ENCODE results near the gene CCDC9B. TPM values are rescaled to one million over a fixed set of nuclear protein-coding genes. Genes with fewer than 3 reads are reported as not detected.

CCDC9B gene
- total RNA-seq, 2 experiments from 2014 or later, result 0.53 to 1.6 TPM

DNA sequence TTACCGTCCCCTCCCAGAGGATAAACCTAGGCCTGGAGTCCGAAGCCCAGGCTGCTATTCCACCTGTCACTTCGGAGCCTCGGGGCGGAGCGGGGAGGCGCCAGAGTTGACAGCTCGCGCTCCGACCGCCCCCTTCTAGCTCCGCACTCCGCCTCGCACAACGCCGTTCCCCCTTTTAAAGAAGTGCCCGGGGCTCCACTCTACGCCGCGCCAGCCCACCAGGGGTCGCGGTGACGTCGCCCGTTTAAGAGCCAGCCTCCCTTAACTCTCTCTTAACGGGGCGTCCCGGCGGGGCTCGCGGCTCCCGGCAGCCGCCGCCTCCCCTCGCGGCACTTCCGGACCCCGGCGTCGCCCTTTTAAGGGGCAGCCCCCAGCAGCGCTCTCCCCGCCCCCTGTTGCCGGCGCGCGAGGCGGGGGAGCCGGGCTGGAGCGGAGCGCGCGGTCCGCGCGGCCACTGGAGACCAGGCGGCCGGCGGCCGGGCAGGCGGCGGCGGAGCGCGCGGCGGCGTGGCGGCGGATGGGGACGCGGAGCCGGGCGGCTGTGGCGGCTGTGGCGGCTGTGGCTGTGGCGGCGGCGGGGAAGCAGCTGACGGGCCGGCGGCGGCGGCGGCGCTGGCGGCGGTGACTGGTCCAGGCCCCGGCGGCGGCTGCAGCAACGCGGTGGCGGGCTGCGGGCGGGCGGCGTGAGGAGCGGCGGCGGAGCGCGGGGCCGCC lies 17.3 kb downstream of the CCDC9B start, which contains the start of gene INAFM2:
Gene INAFM2 (plus strand): TSS at position 454 of the 714 bp plus-strand sequence. CDS start 364 bp downstream, outside the sequence.
- peaks cover 18% of the 10 kb centered on the region for H3K4me1 Mint-ChIP-seq (ENCODE audit: low read depth)
- no peaks in the 10 kb centered on the region for H3K36me3 Mint-ChIP-seq
- intact Hi-C loops (cut with micrococcal nuclease), result loop anchor here (1.0 to 5.0 kb wide), 3 partner anchors 15 to 41 kb away; partner anchors contain the start of genes ANKRD63 and DISP2
- DNase-seq, result peak; percentile 88
- H3K9me3 Mint-ChIP-seq, result no peaks in the 10 kb centered on the region
- no peaks in the 10 kb centered on the region for H3K27me3 Mint-ChIP-seq
- CTCF ChIA-PET, result interaction anchor here (0.6 to 23.9 kb wide), 16 partner anchors 9 to 645 kb away, joined by 3 to 500 read pairs (median 5); partner anchors contain the start of genes ANKRD63, CCDC9B, IVD and PLCB2
- H3K27ac Mint-ChIP-seq, result no peak within 1 kb of the TSS
- POLR2A ChIA-PET, result interaction anchor here (0.6 to 2.8 kb wide), 5 partner anchors 11 to 276 kb away, joined by 3 to 13 read pairs (median 4); partner anchors contain the start of genes IVD and PLCB2
- H3K4me3 Mint-ChIP-seq, result peak within 1 kb of the TSS; percentile 65

DNA sequence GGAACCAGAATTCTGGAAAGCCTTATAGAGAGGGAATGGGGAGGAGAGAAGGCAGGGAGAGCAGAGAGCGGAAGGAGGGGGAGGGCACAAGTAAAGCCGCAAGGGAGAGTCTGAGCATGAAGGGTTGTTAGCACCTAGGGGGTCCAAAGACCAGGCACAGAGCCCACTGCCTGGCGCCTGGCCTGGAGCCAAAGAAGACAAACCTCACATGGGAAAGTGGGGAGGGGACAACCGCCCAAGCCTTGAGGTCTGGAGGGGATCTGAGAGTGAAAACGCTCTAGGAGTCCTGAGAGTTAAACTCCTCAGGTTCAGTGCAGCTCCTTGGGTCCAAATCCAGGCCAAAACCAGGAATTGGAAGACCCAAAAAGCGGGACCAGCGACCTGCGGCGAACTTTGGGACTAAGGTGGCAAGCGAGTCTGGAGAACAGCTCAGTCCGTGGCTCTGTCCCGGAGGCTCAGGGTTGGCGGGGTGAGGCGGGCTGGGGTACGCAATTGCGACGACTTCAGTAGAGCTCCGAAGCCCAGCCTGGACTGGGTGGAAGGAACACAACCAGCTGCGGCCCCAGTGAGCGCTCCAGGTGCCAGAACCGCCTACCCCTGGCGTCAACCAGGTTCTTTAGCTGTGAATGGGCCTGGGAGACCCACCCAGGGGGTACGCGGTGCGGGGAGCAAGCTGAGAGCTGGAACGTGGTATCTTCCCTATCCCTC lies 18.1 kb downstream of the CCDC9B start:
- no peak overlapping the region for H3K27ac Mint-ChIP-seq
- ChIA-PET POLR2A (interaction anchor here (0.6 to 2.8 kb wide), 5 partner anchors 12 to 275 kb away, joined by 3 to 13 read pairs (median 4); partner anchors contain the start of genes IVD and PLCB2), CTCF (interaction anchor here (0.6 to 23.9 kb wide), 17 partner anchors 8 to 645 kb away, joined by 3 to 500 read pairs (median 5); partner anchors contain the start of genes ANKRD63, CCDC9B, IVD and PLCB2)
- intact Hi-C loops (cut with micrococcal nuclease), result loop anchor here (1.0 to 5.0 kb wide), 3 partner anchors 14 to 40 kb away; partner anchors contain the start of genes ANKRD63 and DISP2
- no peak for DNase-seq
- H3K4me3 Mint-ChIP-seq, result peak overlapping the region; percentile 60
- no peaks in the 10 kb centered on the region for H3K9me3 Mint-ChIP-seq
- H3K36me3 Mint-ChIP-seq, result no peaks in the 10 kb centered on the region
- H3K27me3 Mint-ChIP-seq, result peaks cover 1% of the 10 kb centered on the region
- peaks cover 18% of the 10 kb centered on the region for H3K4me1 Mint-ChIP-seq (ENCODE audit: low read depth)

DNA sequence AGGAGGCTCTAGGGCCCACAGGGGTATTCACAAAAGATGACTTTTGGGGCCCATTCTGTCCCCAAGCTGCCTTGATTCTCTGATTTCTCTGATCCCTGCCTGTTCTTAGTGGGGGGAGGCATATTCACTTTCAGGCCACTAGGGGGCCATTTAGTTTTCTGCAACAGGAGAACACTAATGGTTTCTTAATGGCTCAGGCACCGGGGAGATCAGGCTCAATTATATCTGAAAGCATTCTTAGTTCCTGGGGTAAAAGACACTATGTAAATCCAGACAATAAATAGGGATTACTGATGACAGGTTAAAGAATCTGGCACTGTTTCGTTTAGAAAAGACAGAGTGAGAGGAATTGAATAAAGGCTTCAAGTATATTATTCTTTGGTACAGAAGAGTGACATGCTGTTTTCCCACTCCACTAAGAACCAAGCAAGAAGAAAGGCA lies 19.8 kb downstream of the CCDC9B start:
- Mint-ChIP-seq H3K36me3 (no peaks in the 10 kb centered on the region), H3K9me3 (no peaks in the 10 kb centered on the region), H3K27ac (no peak overlapping the region), H3K27me3 (peaks cover 3% of the 10 kb centered on the region), H3K4me1 (ENCODE audit: low read depth) (peaks cover 16% of the 10 kb centered on the region), H3K4me3 (no peak overlapping the region)
- intact Hi-C loops (cut with micrococcal nuclease), result loop anchor here (1.0 to 5.0 kb wide), 3 partner anchors 17 to 39 kb away; partner anchors contain the start of genes ANKRD63 and DISP2
- POLR2A ChIA-PET, result no interaction called here
- peak; percentile 66 for DNase-seq
- CTCF ChIA-PET, result interaction anchor here (0.6 to 23.9 kb wide), 19 partner anchors 8 to 275 kb away, joined by 3 to 500 read pairs (median 7); partner anchors contain the start of genes ANKRD63, CCDC9B and PLCB2

DNA sequence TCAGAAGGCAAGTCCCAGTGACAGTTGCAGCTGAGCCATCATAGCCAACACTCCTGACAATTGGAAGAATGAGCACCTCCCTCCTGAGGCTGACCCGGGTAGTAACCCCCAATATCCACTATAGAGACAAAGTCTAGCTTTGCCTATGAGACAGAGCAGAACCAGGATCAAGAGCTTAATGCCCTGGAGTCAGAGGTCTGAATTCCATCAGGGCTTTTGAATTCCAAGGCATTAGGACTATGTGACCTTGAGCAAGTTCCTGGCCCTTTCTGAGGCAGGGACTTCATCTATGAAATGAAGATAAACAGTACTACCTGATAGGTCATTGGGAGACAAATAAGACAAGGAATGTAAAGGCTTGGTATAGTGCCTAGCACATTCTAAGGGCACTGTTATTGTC lies 20.3 kb downstream of the CCDC9B start:
- peak overlapping the region; percentile 15 for H3K27ac Mint-ChIP-seq
- no peaks in the 10 kb centered on the region for H3K36me3 Mint-ChIP-seq
- CTCF ChIA-PET, result interaction anchor here (0.6 to 23.9 kb wide), 15 partner anchors 9 to 187 kb away, joined by 3 to 500 read pairs (median 7); partner anchors contain the start of gene PLCB2
- POLR2A ChIA-PET, result interaction anchor here (1.8 kb wide), 1 partner anchor 12 kb away, joined by 4 read pairs; no protein-coding TSS in a partner anchor
- peaks cover 3% of the 10 kb centered on the region for H3K27me3 Mint-ChIP-seq
- no peak for DNase-seq
- no peaks in the 10 kb centered on the region for H3K9me3 Mint-ChIP-seq
- H3K4me3 Mint-ChIP-seq, result no peak overlapping the region
- H3K4me1 Mint-ChIP-seq (ENCODE audit: low read depth), result peaks cover 13% of the 10 kb centered on the region
- intact Hi-C loops (cut with micrococcal nuclease), result loop anchor here (5.0 kb wide), 2 partner anchors 37 to 38 kb away; partner anchors contain the start of genes ANKRD63 and DISP2

DNA sequence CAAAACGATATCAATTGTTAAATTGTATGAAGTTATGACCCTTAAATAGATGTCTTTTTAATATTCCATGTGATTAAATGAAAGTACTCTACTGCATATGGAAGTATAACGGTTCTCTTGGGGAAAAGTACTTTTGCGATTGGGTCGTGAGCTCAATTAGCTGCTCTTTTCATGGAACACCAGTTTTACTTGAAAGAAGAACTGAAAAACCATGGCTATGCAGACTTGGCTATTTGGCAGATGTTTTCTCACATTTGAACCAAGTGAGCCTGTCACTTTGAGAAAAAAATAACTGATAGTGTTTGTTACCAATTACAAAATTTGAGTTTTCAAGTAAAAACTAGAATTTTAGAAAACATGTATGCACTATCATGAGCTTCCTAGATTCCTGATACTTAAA lies 23.2 kb downstream of the CCDC9B start:
- no peak for DNase-seq
- H3K4me3 Mint-ChIP-seq, result no peak overlapping the region
- POLR2A ChIA-PET, result no interaction called here
- CTCF ChIA-PET, result interaction anchor here (0.6 to 23.9 kb wide), 9 partner anchors 7 to 108 kb away, joined by 3 to 500 read pairs (median 4); partner anchors contain the start of gene PLCB2
- intact Hi-C loops (cut with micrococcal nuclease), result no loop called here
- peaks cover 12% of the 10 kb centered on the region for H3K4me1 Mint-ChIP-seq (ENCODE audit: low read depth)
- peaks cover 3% of the 10 kb centered on the region for H3K27me3 Mint-ChIP-seq
- no peak overlapping the region for H3K27ac Mint-ChIP-seq
- H3K9me3 Mint-ChIP-seq, result no peaks in the 10 kb centered on the region
- no peaks in the 10 kb centered on the region for H3K36me3 Mint-ChIP-seq

DNA sequence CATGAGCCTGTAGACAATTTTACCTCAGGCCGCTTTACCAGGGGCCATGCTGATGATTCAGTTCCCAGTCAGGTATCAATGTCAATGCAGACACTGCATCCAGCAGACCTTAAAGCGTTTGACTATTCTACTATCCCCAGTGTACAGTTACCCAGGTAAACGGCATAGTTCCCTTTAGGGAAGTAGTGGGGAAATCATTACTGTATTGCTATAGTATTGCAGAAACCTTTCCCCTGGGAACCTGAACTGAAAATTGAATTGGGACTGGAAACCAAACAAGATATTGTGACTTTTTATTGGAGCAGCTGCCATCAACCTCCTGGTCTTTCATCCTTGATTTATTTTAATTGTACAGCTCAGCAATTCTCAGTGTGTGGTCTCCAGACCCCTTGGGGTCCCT lies 23.8 kb downstream of the CCDC9B start:
- no peaks in the 10 kb centered on the region for H3K36me3 Mint-ChIP-seq
- H3K4me1 Mint-ChIP-seq (ENCODE audit: low read depth), result peaks cover 12% of the 10 kb centered on the region
- H3K27me3 Mint-ChIP-seq, result peaks cover 3% of the 10 kb centered on the region
- CTCF ChIA-PET, result interaction anchor here (1.3 to 23.9 kb wide), 6 partner anchors 8 to 41 kb away, joined by 3 to 500 read pairs (median 4); partner anchors contain the start of gene PLCB2
- H3K27ac Mint-ChIP-seq, result no peak overlapping the region
- intact Hi-C loops (cut with micrococcal nuclease), result no loop called here
- no peaks in the 10 kb centered on the region for H3K9me3 Mint-ChIP-seq
- POLR2A ChIA-PET, result no interaction called here
- no peak for DNase-seq
- no peak overlapping the region for H3K4me3 Mint-ChIP-seq

DNA sequence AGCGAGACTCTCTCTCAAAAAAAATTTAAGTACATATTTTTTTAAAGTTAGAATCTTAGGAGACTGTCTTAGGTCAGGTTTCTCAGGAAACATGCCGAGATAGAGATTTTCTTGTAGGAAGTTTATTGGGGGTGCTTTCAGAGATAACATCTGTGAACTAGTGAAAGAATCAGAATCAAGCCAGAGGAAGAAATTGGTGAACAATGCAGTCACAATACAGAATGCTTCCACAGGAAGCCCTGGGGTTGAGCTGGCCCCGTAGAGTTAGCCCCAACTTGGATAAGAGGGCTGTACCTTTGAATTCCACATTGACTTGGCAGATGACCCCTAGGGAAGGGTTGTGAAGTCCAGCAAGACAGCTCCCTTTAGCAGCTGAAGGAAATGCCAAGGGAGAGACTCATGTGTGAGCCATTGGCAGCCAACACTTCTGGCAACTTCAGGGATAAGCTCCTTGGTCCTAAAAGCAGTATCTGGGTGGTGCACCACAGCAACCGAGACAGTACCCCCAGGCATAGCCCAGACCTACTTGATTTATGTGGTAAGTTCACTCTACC lies 25.9 kb downstream of the CCDC9B start:
- CTCF ChIA-PET, result interaction anchor here (0.6 to 23.9 kb wide), 7 partner anchors 8 to 107 kb away, joined by 3 to 500 read pairs (median 4); no protein-coding TSS in a partner anchor
- intact Hi-C loops (cut with micrococcal nuclease), result no loop called here

DNA sequence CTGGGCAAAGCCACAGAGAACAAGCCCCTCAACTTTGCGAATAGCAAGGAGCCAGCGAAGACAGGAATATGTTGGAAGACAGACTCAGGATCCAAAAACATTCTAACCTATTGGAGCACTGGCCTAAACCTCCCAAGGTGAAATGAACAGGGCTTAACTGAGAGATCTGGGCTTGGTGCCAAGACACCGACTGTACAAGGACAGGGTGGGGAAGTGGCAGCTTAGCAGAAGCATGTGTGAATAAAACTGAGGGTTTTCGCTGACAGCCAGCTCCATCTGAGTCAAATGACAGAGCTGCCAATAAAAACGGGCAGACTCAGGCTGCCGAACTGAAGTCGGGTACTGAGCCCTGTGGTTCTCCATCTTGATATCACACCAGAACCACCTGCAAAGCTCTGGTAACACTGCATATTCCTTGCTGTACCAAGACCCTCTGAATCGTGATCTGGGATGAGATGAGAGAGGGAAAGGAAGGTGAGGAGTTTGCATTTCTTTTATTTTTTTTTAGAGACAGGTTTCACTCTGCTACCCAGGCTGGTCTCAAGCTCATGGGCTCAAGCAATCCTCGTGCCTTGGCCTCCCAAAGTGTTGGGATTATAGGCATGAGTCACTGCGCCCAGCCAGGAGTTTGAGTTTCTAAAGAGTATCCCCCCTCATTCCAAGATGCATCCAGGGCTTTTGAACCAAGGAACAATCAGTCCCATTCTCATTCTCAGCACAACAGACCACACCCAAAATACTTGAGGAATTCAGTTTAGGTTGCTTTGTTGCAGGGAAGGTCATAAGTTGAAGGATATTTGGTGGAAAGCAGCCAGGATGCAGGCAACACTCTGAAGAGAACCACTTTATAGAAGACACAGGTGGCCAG lies 27.0 kb downstream of the CCDC9B start:
- H3K4me3 Mint-ChIP-seq, result no peak overlapping the region
- intact Hi-C loops (cut with micrococcal nuclease), result no loop called here
- H3K27ac Mint-ChIP-seq, result peak overlapping the region; percentile 31
- peaks cover 3% of the 10 kb centered on the region for H3K27me3 Mint-ChIP-seq
- no peaks in the 10 kb centered on the region for H3K36me3 Mint-ChIP-seq
- H3K9me3 Mint-ChIP-seq, result no peaks in the 10 kb centered on the region
- peaks cover 22% of the 10 kb centered on the region for H3K4me1 Mint-ChIP-seq (ENCODE audit: low read depth)
- peak; percentile 48 for DNase-seq
- ChIA-PET POLR2A (no interaction called here), CTCF (interaction anchor here (0.6 to 23.9 kb wide), 9 partner anchors 7 to 108 kb away, joined by 3 to 500 read pairs (median 6); partner anchors contain the start of genes ANKRD63 and INAFM2)

More for the DNA sequence above, 25.9 kb downstream of the CCDC9B start:
- H3K9me3 Mint-ChIP-seq, result no peaks in the 10 kb centered on the region
- no peaks in the 10 kb centered on the region for H3K36me3 Mint-ChIP-seq
- no peak overlapping the region for H3K4me3 Mint-ChIP-seq
- POLR2A ChIA-PET, result no interaction called here
- peaks cover 12% of the 10 kb centered on the region for H3K4me1 Mint-ChIP-seq (ENCODE audit: low read depth)
- H3K27me3 Mint-ChIP-seq, result peaks cover 3% of the 10 kb centered on the region
- DNase-seq, result no peak
- no peak overlapping the region for H3K27ac Mint-ChIP-seq

DNA sequence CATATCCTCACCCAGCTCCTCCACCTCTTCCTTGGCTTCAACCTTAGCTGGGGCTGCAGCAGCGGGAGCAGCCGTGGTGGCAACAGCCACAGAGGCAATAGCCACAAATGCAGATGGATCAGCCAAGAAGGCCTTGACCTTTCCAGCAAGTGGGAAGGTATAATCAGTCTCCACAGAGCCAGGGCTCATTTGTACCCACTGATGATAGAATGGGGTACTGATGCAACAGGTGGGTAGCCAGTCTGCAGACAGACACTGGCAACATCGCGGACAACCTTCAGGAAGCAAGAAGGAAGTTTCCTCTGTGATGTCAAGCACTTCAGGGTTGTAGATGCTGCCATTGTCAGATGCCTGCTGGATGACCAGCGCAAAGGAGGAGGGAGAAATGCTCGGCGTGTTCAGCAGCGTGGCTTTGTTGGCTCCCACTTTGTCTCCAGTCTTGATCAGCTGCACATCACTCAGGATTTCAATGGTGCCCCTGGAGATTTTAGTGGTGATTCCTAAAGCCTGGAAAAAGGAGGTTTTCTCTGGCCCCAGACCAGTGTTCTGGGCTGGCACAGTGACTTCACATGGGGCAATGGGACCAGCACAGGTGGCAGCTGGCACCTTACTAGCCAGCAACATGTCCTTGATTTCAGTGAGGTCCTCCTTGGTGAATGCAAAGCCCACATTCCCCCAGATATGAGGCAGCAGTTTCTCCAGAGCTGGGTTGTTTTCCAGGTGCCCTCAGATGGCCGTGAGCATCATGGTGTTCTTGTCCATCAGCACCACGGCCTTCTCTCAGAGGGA lies 28.2 kb downstream of the CCDC9B start:
- no peak overlapping the region for H3K4me3 Mint-ChIP-seq
- peaks cover 26% of the 10 kb centered on the region for H3K4me1 Mint-ChIP-seq (ENCODE audit: low read depth)
- H3K27ac Mint-ChIP-seq, result no peak overlapping the region
- ChIA-PET CTCF (interaction anchor here (1.5 to 23.9 kb wide), 6 partner anchors 8 to 95 kb away, joined by 3 to 500 read pairs (median 68); partner anchors contain the start of genes ANKRD63, CCDC9B and INAFM2), POLR2A (no interaction called here)
- H3K9me3 Mint-ChIP-seq, result no peaks in the 10 kb centered on the region
- no peak for DNase-seq
- H3K27me3 Mint-ChIP-seq, result peaks cover 2% of the 10 kb centered on the region
- H3K36me3 Mint-ChIP-seq, result no peaks in the 10 kb centered on the region
- intact Hi-C loops (cut with micrococcal nuclease), result no loop called here

DNA sequence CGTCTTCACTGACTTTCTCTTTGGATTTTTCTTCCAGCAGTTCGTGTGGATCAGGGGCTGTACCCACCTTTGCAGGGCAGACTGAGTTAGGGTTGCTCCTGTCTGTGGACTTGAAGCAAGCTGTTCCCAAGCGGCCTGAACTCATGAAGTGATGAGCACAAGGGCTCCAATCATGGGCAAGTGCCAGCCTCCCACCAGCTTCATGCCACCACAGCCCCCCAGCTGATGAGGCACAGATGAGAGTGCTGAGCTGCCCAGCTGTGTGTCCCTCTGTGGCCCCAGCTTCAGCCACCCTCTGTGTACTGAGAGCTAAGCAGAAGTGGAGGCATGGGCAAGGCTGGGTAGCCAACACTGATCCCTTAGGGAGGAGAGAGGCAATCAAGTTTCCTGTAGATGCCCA lies 29.7 kb downstream of the CCDC9B start:
- peaks cover 33% of the 10 kb centered on the region for H3K4me1 Mint-ChIP-seq (ENCODE audit: low read depth)
- no peaks in the 10 kb centered on the region for H3K36me3 Mint-ChIP-seq
- no peaks in the 10 kb centered on the region for H3K9me3 Mint-ChIP-seq
- no peaks in the 10 kb centered on the region for H3K27me3 Mint-ChIP-seq
- H3K27ac Mint-ChIP-seq, result no peak overlapping the region
- ChIA-PET POLR2A (interaction anchor here (0.8 kb wide), 1 partner anchor 8 kb away, joined by 3 read pairs; no protein-coding TSS in a partner anchor), CTCF (interaction anchor here (1.2 to 23.9 kb wide), 10 partner anchors 10 to 95 kb away, joined by 3 to 500 read pairs (median 20); partner anchors contain the start of genes ANKRD63, CCDC9B, INAFM2 and IVD)
- no peak overlapping the region for H3K4me3 Mint-ChIP-seq
- DNase-seq, result no peak
- intact Hi-C loops (cut with micrococcal nuclease), result loop anchor here (1.0 kb wide), 1 partner anchor 32 kb away; no protein-coding TSS in a partner anchor
